ENCODE data around the gene TREH.
A peak's percentile ranks its signal among the peaks of the same experiment; 100 is the strongest.
"Not testable (repeated sequence)": the region's sequence is repeated elsewhere in the genome, so short reads cannot be mapped to it uniquely, and the experiment has no call there.

TREH gene

DNA sequence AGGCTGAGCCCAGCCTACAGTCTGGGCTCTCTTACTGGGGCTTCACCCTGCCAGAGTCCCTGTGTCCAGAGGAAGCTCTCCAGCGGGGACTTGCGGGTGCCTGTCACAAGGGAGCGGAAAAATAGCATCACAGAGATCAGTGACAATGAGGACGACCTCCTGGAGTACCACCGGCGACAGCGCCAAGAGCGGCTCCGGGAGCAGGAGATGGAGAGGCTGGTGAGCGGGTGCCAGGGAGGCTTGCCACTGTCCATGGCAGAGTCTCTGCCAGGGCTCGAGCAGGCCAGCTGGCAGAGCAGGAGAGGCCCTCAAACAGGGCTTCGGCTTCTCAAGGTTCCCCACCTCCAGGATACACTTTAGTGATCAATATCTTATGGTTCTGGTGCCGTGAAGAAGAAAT is 51.0 kb downstream of the TREH start:
- DNase-seq, result no peak

GRCh38 chr11:118628031-118628430 is 51.4 kb downstream of the TREH start:
- no peak for DNase-seq

DNA sequence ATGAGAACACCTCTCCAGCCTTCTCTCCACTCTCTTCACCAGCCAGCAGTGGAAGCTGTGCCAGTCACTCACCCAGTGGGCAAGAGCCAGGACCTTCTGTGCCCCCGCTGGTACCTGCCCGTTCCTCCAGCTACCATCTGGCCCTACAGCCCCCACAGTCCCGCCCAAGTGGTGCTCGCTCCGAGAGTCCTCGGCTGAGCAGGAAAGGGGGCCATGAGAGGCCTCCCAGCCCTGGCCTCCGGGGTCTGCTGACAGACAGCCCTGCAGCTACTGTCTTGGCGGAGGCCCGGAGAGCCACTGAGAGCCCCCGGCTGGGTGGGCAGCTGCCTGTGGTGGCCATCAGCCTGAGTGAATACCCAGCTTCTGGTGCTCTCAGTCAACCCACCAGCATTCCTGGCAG is 51.9 kb downstream of the TREH start:
- no peak for DNase-seq

DNA sequence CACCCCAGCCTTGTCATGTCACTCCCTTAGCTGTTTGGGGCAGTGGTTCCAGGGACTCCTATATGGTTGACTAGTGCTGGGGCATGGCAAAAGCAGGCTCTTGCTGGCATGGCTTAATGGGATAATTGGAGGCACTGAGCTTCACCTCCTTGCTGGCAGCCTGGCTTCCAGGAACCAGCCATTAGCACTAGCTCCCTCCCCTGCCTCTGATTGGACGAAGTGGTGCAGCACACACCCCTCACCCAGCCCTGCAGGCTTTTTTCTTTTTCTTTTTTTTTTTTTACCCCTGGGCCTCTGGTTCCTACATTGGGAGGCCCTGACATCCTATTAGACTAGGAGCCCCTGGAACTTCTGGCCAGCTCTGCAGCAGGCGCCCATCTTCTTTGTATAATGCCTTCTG is 53.5 kb downstream of the TREH start:
- peak in 1 of 2 experiments; percentile 43 for DNase-seq

DNA sequence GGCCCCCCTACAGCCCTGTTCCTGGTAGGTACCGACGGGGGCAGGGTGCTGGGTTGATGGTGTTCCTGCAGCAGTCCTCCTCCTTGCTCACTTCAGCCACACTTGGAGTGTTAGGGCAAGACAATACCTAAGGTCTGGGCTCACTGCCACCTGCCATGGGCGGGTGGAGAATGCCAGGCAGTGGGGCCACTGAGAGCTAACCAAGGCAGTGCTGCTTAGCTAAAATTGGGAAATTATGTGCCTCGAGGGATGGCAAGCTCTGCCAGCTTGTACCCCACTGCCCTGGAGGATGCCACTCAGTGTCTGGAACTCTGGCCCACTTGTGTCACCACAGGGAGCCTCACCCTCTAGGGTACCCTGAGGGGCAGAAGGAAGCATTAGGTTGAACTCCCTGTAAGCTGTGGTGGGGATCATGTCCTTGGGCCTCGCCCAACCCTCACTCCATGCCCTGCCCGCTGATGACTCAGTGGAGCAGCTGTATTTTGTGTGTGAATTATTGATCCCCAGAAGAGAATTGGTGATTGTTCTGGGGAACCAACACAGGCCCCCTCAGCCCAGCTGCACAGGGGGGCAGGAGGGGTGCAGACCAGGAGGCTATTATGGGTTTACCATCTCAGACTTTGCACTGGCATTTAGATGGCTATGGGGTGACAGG is 54.3 kb downstream of the TREH start:
- DNase-seq, result no peak

DNA sequence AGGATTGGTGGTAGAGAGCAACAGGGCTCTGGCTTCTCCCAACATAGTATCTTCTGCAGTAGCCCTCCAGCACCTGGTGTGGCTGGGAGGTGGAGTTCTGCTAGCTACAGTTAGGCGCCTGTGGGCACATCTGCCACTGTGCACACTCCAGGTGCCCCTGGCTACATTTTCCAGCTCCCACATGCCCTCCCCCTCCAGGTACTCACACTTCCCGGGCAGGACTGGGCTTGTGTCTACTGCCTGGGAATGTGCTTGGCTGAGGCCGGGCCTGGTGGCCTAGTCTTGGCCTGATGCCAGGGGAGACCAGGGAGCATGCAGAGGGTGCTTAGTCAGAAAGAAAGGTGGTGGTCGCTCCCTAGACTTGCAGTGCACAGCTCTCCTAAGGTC is 56.2 kb downstream of the TREH start:
- DNase-seq, result peak; percentile 99 to 100

GRCh38 chr11:118622376-118623268 is 56.8 kb downstream of the TREH start:
- peak; percentile 99 for DNase-seq

GRCh38 chr11:118621784-118622375 is 57.6 kb downstream of the TREH start:
- DNase-seq, result peak in 1 of 2 experiments; percentile 74

- DNase-seq, result peak; percentile 93 to 98
Measured at GRCh38 chr11:118621071-118621783, 58.2 kb downstream of the TREH start.

- DNase-seq, result no peak
Measured at GRCh38 chr11:118620529-118621070, 58.9 kb downstream of the TREH start.

DNA sequence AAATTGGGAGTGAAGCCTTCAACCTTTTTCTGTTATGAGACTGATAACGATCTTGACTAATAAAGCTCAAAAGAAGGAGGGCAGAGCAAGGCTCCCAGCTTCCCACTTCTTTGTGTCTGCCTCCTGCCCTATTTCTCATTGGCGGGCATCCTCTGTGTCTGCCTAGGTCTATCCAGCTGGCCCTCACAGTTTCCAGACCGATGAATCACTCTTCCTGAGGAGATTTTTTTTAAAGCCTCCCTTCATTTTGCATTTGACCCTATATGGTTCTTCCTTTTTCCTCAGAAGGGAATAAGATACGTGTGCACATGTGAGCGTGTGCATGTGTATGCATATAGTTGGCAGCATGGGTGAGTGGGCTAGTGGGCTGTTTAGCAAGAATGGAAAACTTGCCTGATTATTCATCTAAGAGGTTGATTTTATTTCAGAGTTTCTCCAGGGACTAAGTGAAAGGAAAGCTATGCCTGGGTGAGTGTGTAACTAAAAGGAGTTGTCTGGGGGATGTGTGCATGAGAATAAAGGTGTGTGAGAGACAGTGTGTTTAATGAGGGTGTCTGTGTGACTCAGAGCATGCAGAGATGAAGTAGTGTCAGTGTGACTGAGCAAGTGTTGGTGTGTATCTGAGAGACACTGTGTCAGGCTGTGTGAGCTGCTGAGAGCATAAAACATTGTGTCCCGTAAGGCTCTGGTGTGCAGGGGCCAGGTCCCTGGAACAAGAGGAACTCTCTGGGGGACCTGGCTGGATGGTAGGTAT is 59.8 kb downstream of the TREH start:
- no peak for DNase-seq

- DNase-seq, result no peak
Measured at GRCh38 chr11:118618991-118619375, 60.5 kb downstream of the TREH start.

DNA sequence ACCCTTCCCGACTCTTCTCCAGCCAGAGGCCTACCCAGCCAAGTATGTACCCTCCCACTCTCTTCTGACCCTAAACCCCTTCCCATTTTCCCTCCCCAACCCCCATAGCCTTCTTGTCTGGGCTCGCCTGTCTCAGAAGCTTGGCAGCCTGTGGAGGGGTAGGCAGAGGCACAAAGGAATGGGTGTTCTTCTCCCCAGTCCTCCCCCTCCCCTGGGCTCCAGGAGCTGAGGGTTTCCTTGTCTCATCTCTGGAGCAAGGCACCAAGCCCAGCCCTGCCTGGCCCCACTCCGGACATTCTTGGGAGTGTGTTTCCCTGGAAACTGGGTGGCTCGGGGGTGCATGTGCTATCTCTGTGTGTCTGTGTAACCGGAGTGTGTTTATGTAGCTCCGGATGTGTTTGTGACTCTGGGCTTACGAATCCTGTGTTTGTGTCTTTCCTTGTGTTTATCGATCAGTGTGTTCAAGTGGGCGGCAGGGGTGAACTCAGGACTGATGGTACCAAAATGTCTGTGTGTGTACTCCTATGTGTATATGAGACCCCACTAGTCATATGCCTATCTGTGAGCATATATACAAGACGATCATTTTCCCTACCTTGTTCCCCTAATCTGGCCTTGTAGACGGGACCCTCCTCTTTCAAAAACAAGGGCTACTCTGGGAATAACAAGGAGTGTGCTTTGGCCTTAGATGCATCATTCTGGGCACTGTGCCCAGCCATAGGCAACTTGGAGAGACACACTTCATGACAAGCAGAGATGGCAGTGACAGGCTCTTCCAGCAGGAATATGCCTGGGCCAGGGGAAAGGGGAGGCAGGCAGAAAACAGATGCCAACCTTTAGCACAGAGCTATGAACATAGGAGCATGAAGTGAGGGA is 61.1 kb downstream of the TREH start:
- no peak for DNase-seq

GRCh38 chr11:118615976-118616371 is 63.5 kb downstream of the TREH start:
- no peak for DNase-seq

DNA sequence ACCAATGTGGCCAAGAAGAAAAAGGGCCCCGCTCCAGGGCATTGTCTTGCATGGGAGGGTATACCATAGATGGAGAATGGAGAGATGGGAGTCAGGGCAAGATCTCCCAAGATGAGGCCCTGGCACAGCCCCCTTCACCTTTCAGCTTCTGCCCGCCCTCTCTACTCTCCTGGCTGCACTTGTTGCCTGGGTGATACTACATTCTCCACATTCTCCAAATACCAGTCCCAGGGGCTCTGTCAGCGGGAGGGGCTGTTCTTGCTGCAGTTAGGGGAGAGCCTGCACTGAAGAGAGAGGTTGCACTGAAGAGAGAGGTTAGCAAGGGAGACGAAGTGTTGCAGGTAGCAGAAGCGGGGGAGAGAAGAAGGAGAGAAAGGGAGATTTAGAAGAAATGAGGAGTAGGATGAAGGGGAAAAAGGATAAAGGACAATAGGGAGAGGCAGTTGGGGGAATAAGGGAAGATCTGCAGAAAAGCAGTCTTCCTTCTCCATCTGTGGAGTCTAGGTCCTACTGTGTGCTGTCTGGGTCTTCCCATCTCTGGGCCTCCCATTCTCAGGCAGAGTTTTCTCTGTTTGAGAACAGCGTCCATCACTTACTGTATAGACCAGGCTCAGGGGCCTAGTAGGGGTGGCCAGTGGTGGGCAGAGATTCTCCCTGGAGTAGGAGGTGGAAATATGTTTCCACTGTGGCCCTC is 64.0 kb downstream of the TREH start:
- no peak for DNase-seq

- no peak for DNase-seq
Measured at GRCh38 chr11:118614511-118614910, 64.9 kb downstream of the TREH start.

DNA sequence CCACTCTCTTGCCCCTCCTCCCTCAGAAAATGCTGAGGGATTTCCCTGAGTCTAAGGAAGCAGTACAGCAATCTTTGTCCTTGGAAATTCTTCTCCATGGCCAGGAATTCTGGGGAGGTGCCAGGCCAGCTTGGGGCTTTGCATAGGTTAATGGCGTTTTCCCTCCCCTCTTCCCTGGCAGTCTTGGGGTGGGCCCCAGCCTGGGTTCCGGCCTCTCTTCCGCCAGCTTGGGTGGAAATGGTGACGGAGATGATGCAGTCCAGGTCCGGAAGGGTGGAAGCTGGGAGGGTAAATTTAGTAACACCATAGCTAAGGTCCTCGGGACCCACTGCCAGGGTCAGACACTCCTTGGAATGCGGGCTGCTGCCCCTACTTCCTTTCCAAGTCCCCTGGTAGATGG is 67.1 kb downstream of the TREH start:
- DNase-seq, result no peak

DNA sequence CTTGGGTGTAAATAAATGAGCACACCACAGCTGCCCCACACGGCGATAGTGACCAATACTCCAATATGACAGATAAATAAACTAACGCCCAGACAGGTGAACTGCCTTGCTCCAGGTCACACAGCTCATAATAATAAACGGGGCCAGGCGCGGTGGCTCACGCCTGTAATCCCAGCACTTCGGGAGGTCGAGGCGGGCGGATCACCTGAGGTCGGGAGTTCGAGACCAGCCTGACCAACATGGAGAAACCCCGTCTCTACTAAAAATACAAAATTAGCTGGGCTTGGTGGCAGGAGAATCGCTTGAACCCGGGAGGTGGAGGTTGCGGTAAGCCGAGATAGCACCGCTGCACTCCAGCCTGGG is 68.0 kb downstream of the TREH start:
- not testable (repeated sequence) for DNase-seq

GRCh38 chr11:118610773-118611432 is 68.5 kb downstream of the TREH start:
- peak; percentile 80 to 97 for DNase-seq

DNA sequence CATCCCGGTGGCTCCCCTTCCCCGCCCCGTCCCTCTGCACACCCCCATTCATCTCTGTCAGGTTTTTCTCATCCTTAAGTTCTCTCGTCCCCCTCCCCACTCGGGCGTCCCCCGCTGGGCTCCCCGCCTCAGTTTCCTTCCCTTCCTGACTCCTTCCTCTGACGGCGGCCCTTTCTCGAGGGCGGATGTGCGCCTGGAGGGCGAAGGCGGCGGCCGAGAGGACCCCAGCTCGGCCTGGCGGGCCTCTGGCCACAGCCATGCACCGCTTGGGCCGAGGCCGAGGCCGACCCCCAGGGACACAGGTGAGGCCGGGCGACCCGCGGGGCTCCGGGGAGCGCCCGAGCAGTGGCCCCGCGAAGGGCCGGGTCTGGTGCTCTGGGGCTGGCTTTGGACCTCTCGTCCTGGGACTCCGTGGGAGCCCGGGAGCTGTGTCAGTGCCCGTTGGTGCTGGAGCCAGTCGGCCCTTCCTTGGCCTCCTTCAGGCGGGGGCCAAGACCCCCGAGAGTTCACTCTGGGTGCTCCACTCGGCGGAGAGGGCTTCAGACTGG is 69.2 kb downstream of the TREH start:
- DNase-seq, result no peak

Measured in NCI-H526 (cell line).